NCI-H2107 treated with DMSO at 0.1 percent for 48 hours (cell line): ENCODE data around the gene SCIMP.
"Not testable (repeated sequence)": the region's sequence is repeated elsewhere in the genome, so short reads cannot be mapped to it uniquely, and the experiment has no call there.

Source experiments
- DNase-seq: peaks from one replicate; lab custom pipeline; 2025; ENCODE audit not compliant: unreplicated experiment; lab: John Stamatoyannopoulos, UW

SCIMP gene

GRCh38 chr17:5234645-5235576 lies at the start of gene SCIMP:
Gene SCIMP, minus strand, starts transcription at chr17:5234860. Its CDS starts 105 bp downstream, at chr17:5234755.
- DNase-seq = no peak

DNA sequence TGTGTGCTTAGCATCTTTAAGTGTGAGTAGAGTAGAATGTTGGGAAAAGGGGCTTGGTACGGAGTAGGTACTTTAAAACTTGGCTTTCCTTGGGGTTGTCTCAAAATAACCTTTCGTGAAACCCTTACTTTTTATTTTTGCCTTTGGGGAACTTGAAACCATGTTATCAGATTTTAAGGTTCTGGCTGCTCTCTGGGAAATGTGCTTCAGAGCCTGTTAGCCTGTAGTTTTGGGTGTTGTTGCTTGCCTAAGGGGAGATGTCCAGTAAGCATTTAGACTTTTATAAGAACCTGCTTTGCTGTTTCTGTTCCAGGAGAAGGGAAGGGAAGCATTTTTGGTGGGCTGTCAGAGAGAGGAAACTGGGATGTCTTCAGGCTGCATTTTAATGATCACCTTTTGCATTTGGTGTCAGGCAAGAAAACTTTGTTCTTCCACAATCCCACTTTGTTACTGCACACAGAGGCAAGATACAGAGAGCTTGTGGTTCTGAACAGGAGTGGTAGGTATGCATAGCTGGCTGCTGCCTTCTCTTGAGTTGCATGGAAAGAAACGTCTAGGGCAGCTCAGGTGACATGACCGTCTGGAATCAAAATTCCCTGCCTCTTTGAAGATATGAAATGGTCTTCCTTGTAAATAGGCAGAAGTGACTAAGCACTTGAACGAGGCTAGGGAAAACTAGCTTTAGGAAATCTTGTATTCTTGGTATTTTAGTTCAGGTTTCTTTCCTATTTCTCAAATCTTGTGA lies 49.1 kb upstream of the SCIMP start:
- DNase-seq = no peak

- no peak for DNase-seq
These were observed 48.1 kb upstream of the SCIMP start for GRCh38 chr17:5282642-5283217.

GRCh38 chr17:5281814-5282641 lies 47.4 kb upstream of the SCIMP start, which contains the start of gene RABEP1:
Gene RABEP1, plus strand, starts transcription at chr17:5282284. Its CDS starts 203 bp downstream, at chr17:5282487.
- DNase-seq = peak; percentile 64

- no peak for DNase-seq
These were observed 37.7 kb upstream of the SCIMP start for GRCh38 chr17:5272322-5272721.

DNA sequence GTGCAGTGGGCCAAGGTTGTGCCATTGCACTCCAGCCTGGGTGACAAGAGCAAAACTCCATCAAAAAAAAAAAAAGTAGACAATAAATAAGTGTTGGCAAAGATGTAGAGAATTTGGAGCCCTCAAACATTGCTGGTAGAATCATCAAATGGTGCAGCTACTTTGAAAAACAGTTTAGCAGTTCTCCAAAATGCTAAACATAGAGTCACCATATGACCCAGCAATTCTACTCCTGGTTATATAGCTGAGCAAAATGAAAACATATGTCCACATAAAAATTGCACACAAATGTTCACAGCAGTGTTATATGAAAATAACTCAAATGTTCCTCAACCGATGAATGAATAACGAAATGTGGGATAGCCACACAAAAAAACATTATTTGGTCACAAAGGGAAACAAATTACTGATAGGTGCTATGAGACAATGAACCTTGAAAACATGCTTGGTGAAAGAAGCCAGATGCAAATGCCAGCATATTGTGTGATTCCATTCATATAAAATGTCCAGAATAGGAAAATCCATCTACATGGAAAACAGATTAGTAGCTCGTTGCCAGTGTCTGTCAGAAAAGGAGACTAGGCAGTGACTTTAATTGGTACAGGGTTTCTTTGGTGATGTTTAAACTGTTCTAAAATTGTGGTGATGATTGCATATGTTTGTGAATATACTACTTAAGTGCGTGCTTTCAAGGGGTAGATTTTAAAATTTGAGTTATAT lies 34.7 kb upstream of the SCIMP start:
- no peak for DNase-seq

GRCh38 chr17:5264893-5265292 lies 30.2 kb upstream of the SCIMP start:
- no peak for DNase-seq

GRCh38 chr17:5263441-5263840 lies 28.8 kb upstream of the SCIMP start:
- no peak for DNase-seq

DNA sequence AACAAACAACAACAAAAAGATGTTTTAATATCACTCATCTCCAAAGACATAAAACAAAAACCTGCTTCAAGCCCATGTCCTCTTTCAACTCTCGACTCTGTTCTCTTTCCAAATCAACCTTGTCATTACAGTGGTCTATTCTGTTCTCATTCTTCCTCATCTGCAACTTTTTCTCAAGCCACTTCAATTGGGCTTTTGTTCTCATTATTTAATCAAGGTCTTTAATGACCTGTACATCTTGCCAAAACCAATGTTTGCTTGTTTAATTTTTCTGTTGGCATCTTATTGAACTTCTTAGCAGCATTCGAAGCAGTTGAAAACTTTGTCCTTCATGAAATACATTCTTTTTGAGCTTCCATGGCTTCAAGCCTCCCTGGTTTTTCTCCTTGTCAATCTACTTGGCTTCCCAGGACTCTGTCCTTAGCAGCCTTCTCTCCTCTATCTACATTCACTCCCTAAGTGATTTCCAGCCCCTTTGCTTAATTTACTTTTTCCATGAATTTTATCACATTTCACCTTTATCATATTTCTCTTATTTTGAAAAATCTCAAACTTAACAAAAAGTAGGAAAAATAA lies 27.8 kb upstream of the SCIMP start:
- DNase-seq = no peak

DNA sequence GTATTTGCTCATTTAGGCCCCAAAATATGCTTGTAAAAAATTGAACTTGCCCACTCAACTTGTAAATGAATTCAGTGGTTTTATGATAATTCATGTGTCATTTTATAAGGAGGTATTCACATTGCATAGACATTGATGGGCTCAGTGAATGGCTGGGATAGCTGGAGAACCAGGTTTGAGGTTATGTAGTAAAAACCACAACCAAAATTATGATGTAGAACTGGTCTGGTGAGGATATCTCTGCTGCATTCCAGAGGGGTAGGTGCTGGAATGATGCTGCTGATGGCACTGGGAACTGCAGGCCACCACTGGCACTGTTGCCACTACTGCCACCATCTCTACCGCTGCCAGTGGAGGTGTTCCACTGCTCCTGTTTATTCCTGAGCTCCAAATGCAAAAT lies 25.9 kb upstream of the SCIMP start:
- no peak for DNase-seq

GRCh38 chr17:5257124-5257523 lies 22.5 kb upstream of the SCIMP start:
- DNase-seq = no peak

DNA sequence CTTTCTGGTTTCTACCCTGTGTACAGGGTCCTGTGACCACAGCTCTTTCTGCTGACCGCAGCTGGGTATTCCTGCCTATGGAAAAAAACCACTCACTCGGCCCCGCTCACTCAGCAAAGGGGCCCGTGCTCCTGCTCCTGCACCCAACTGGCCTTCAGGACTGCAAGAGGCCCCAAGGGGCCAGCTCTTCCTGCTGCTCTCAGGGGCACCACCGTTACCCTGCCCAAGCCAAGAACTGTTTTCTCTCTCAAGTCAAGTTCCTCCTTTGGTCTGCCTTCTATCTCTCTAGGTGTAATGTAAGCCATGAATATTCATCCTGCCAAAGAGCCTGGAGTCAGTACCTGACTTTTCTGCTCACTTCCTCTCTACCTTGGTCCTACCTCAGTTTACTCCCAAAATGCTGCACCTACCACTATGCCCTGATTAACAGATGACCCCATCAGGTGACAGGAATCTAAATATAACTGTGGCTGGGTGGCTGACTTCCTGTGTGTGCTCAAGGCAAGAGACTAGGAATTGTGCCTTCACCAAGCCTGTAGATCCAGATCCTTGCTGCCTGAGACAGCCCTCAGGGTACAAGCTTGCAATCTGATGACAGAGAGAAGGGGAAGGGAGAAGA lies 20.4 kb upstream of the SCIMP start:
- no peak for DNase-seq

DNA sequence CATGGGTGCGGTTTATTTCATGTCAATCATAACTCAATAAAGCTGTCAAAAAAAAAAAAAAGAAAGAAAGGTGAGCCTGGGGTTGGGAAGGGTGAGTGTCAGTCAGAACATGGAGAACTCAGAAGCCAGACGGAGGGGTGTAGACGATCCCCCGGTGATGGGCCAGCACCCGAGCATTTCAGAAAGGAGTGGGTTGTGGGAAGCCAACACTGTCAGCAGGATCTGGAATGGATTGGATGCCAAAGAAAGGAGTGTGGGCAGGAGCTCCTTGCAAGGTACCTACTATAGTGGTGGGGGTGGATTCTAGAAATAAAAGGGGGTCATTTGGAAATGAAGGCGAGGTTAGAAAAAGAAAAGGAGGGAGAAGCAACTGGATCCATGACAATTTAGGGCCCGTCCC lies 19.8 kb upstream of the SCIMP start:
- DNase-seq = no peak

DNA sequence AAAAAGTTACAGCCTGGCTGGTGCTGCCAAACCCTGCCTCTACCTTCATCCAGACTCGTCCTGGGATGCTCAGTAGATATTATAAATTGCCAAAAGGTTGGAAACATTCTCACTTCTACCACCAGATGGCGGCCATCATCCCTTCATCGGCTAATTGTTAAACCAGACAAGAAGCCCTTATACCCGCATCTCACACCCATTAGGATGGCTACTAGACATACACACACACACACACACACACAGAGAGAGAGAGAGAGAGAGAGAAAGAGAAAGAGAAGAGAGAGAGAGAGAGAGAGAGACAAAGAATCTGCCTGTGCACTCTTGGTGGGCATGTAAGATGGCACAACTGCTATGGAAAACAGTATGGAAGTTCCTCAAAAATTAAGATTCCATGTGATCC lies 15.0 kb upstream of the SCIMP start:
- peak; percentile 16 for DNase-seq

GRCh38 chr17:5248821-5249479 lies 14.3 kb upstream of the SCIMP start:
- no peak for DNase-seq

GRCh38 chr17:5247621-5248020 lies 13.0 kb upstream of the SCIMP start:
- no peak for DNase-seq

DNA sequence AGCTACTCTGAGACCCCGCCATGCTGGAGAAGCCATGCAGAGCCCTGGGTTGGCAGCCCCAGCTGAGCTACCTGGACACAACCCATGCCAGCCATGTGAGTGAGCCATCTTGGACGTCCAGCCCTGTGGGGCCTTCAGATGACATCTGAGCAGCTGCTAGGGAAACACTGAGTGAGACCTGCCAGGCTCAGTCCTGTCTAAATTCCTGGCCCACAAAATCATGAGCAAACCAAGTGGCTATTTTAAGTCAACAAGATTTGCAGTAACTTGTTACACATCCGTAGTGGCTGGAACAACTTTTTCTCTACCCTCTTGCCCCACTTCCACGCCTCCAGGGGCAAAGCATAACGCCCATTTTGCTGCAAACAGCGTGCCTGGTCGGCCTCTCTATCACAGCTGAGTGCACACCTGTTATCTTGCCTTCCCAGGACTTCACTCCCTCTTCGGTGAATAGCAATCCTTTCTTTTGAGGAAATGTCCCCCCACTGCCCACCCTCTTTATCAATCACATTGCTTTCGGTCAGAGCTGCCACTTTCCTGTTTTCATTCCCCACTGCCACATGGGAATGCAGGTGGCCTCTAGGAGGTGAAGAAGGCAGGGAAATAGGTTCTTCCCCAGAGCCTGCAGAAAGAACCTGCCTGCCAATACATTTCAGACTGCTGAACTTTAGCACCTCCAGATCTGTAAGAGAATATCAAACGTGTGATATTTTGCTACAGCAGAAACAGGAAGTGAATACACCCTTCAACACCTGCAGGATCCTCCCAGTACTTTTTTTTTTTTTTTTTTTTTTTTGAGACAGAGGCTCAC lies 7.4 kb upstream of the SCIMP start:
- no peak for DNase-seq

- DNase-seq = not testable (repeated sequence)
These were observed 5.1 kb upstream of the SCIMP start for GRCh38 chr17:5239769-5240168.
